Measurements from ENCODE around the gene TBL1X. TPM values are rescaled to one million over a fixed set of nuclear protein-coding genes. Genes with fewer than 3 reads are reported as not detected.

TBL1X gene
- total RNA-seq, 6 experiments from 2014 or later, result 34.4 to 53.2 (median 44.9) TPM

- Mint-ChIP-seq H3K4me3 (no peak overlapping the region), H3K36me3 (ENCODE audit: low read depth) (no peaks in the 10 kb centered on the region), H3K27me3 (ENCODE audit: insufficient read depth) (no peaks in the 10 kb centered on the region), H3K27ac (no peak overlapping the region), H3K9me3 (no peaks in the 10 kb centered on the region), H3K4me1 (ENCODE audit: low read depth) (peaks cover 16% of the 10 kb centered on the region)
- no peak for DNase-seq
- no peak for TF ChIP-seq CTCF (IDR thresholded peaks at IDR 0.05)
These were observed 28.0 kb upstream of the TBL1X start for GRCh38 chrX:9436812-9437211.

GRCh38 chrX:9438933-9439494 is 25.8 kb upstream of the TBL1X start:
- Mint-ChIP-seq H3K27me3 (ENCODE audit: insufficient read depth) (no peaks in the 10 kb centered on the region; the same call in 1 of the 2 replicates), H3K4me3 (no peak overlapping the region), H3K4me1 (ENCODE audit: low read depth) (peaks cover 16% of the 10 kb centered on the region), H3K27ac (no peak overlapping the region), H3K9me3 (no peaks in the 10 kb centered on the region), H3K36me3 (ENCODE audit: low read depth) (no peaks in the 10 kb centered on the region)
- DNase-seq, result peak; percentile 61
- no peak for TF ChIP-seq CTCF (IDR thresholded peaks at IDR 0.05)

GRCh38 chrX:9440116-9440844 is 24.6 kb upstream of the TBL1X start:
- TF ChIP-seq CTCF (IDR thresholded peaks at IDR 0.05), result no peak
- no peaks in the 10 kb centered on the region for H3K36me3 Mint-ChIP-seq (ENCODE audit: low read depth)
- H3K27ac Mint-ChIP-seq, result peak overlapping the region; percentile 42; the same call in 1 of the 2 replicates
- no peaks in the 10 kb centered on the region; the same call in 1 of the 2 replicates for H3K27me3 Mint-ChIP-seq (ENCODE audit: insufficient read depth)
- peaks cover 16% of the 10 kb centered on the region for H3K4me1 Mint-ChIP-seq (ENCODE audit: low read depth)
- H3K4me3 Mint-ChIP-seq, result no peak overlapping the region
- no peaks in the 10 kb centered on the region for H3K9me3 Mint-ChIP-seq
- no peak for DNase-seq

- Mint-ChIP-seq H3K27ac (no peak overlapping the region), H3K27me3 (ENCODE audit: insufficient read depth) (no peaks in the 10 kb centered on the region; the same call in 1 of the 2 replicates), H3K9me3 (no peaks in the 10 kb centered on the region), H3K4me1 (ENCODE audit: low read depth) (peaks cover 25% of the 10 kb centered on the region), H3K36me3 (ENCODE audit: low read depth) (no peaks in the 10 kb centered on the region), H3K4me3 (no peak overlapping the region)
- DNase-seq, result no peak
- TF ChIP-seq CTCF (IDR thresholded peaks at IDR 0.05), result no peak
These were observed 22.8 kb upstream of the TBL1X start for GRCh38 chrX:9442056-9442455.

- Mint-ChIP-seq H3K9me3 (no peaks in the 10 kb centered on the region), H3K4me3 (no peak overlapping the region), H3K27me3 (ENCODE audit: insufficient read depth) (no peaks in the 10 kb centered on the region; the same call in 1 of the 2 replicates), H3K4me1 (ENCODE audit: low read depth) (peaks cover 25% of the 10 kb centered on the region), H3K36me3 (ENCODE audit: low read depth) (no peaks in the 10 kb centered on the region), H3K27ac (no peak overlapping the region)
- DNase-seq, result no peak
- no peak for TF ChIP-seq CTCF (IDR thresholded peaks at IDR 0.05)
These were observed 21.5 kb upstream of the TBL1X start for GRCh38 chrX:9443327-9443726.
